Measurements from ENCODE around the gene ANKRD33B. TPM values are rescaled to one million over a fixed set of nuclear protein-coding genes. Genes with fewer than 3 reads are reported as not detected.

The ANKRD33B gene
- total RNA-seq, 1 donor from 2014 or later, result 0.84 TPM

DNA sequence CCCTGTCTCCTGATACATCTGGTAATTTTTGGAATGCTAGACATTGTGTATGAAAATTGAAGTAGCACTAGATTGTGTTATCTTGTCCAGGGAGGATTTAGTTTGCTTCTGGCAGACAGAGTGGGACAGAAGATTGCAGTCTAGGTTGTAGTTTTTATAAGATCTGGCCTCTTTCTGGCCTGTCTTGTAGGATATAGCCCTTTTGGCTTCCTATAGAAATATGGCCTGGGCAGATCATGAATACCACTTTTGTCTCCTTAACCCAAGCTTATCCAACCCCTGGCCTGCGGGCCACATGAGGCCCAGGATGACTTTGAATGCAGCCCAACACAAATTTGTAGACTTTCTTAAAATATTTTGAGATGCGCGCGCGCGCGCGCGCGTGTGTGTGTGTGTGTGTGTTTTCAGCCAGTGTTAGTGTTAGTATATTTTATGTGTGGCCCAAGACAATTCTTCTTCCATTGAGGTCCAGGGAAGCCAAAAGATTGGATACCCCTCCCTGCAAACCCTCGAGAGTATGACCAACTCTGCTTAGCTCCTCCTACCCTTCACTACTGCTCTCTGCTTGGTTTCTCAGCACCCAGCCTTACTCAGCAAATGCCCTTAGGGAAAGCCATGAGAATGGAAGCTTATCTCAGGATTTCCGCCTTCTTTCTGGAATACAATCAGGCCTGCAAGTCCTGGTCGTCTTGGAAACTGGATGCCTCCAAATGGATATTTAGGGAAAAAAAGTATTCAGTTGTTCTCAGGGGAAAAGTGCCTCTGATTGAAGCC is 26.5 kb downstream of the ANKRD33B start:
- no peaks in the 10 kb centered on the region for H3K36me3 Mint-ChIP-seq (ENCODE audit: low read depth)
- no peaks in the 10 kb centered on the region for H3K9me3 Mint-ChIP-seq
- H3K27ac Mint-ChIP-seq (ENCODE audit: unreplicated experiment), result peak overlapping the region; percentile 0
- H3K4me1 Mint-ChIP-seq, result peaks cover 16% of the 10 kb centered on the region
- peak overlapping the region; percentile 18 for H3K4me3 Mint-ChIP-seq
- peak; percentile 25 for DNase-seq (ENCODE audit: low read depth, low spot score)
- peaks cover 66% of the 10 kb centered on the region for H3K27me3 Mint-ChIP-seq (ENCODE audit: low read depth)
- TF ChIP-seq, protein P1, sequence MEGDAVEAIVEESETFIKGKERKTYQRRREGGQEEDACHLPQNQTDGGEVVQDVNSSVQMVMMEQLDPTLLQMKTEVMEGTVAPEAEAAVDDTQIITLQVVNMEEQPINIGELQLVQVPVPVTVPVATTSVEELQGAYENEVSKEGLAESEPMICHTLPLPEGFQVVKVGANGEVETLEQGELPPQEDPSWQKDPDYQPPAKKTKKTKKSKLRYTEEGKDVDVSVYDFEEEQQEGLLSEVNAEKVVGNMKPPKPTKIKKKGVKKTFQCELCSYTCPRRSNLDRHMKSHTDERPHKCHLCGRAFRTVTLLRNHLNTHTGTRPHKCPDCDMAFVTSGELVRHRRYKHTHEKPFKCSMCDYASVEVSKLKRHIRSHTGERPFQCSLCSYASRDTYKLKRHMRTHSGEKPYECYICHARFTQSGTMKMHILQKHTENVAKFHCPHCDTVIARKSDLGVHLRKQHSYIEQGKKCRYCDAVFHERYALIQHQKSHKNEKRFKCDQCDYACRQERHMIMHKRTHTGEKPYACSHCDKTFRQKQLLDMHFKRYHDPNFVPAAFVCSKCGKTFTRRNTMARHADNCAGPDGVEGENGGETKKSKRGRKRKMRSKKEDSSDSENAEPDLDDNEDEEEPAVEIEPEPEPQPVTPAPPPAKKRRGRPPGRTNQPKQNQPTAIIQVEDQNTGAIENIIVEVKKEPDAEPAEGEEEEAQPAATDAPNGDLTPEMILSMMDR (conservative IDR thresholded peaks at IDR 0.05), result no peak

DNA sequence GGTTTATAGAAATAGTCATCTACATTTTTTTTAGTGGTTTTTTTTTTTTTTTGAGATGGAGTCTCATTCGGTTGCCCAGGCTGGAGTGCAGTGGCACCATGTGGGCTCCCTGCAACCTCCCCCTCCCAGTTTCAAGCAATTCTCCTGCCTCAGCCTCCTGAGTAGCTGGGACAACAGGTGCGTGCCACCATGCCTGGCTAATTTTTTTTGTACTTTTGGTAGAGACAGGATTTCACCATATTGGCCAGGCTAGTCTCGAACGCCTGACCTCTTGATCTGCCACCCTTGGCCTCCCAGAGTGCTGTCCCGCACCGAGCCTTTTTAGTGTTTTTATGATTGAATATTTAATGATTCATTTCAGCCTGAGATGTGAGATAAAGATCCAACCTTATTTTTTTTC is 27.3 kb downstream of the ANKRD33B start:
- Mint-ChIP-seq H3K36me3 (ENCODE audit: low read depth) (no peaks in the 10 kb centered on the region), H3K27me3 (ENCODE audit: low read depth) (peaks cover 67% of the 10 kb centered on the region), H3K9me3 (no peaks in the 10 kb centered on the region), H3K27ac (ENCODE audit: unreplicated experiment) (no peak overlapping the region), H3K4me1 (peaks cover 16% of the 10 kb centered on the region), H3K4me3 (no peak overlapping the region)
- TF ChIP-seq, protein P1 (conservative IDR thresholded peaks at IDR 0.05), result no peak
- DNase-seq (ENCODE audit: low read depth, low spot score), result no peak

DNA sequence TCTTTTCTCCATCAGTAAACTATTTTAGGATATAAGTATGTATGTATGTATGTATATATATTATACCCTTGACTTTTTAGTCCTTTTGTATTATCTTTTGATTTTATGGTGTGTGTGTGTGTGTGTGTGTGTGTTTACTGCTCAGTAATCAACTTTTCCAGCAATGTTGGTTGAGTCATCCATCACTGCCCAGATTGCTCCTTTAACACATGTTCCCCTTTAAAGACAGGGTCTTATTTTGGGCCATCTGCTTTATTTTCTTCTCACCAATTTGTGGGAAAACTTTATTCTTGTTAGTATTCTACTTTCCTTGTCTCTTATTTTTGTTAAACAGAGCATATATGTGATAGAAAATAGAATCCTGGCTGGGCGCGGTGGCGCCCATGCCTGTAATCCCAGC is 28.1 kb downstream of the ANKRD33B start:
- Mint-ChIP-seq H3K4me3 (no peak overlapping the region), H3K4me1 (peaks cover 16% of the 10 kb centered on the region), H3K27me3 (ENCODE audit: low read depth) (peaks cover 68% of the 10 kb centered on the region), H3K27ac (ENCODE audit: unreplicated experiment) (no peak overlapping the region), H3K36me3 (ENCODE audit: low read depth) (no peaks in the 10 kb centered on the region), H3K9me3 (no peaks in the 10 kb centered on the region)
- TF ChIP-seq, protein P1 (conservative IDR thresholded peaks at IDR 0.05), result no peak
- no peak for DNase-seq (ENCODE audit: low read depth, low spot score)

DNA sequence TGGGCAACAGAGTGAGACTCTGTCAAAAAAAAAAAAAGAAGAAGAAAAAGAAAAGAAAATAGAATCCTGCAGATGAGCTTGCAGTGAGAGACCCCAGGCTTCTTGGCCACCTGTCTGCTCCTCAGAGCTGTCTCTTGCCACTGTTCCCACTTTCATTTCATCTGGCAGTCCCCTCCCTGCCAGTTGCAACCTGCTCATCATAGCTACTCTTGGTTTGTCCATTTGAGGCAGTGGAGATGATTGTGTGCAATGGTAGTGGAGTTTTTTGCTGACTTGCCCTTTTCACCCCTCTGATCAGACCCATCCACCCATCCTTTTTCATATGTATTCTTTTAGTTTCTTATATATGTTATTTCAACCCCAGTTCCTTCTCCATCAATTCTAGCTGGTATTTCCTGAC is 28.7 kb downstream of the ANKRD33B start:
- Mint-ChIP-seq H3K9me3 (no peaks in the 10 kb centered on the region), H3K27ac (ENCODE audit: unreplicated experiment) (no peak overlapping the region), H3K27me3 (ENCODE audit: low read depth) (peaks cover 71% of the 10 kb centered on the region), H3K4me3 (no peak overlapping the region), H3K4me1 (peaks cover 16% of the 10 kb centered on the region), H3K36me3 (ENCODE audit: low read depth) (no peaks in the 10 kb centered on the region)
- TF ChIP-seq, protein P1 (conservative IDR thresholded peaks at IDR 0.05), result no peak
- no peak for DNase-seq (ENCODE audit: low read depth, low spot score)

DNA sequence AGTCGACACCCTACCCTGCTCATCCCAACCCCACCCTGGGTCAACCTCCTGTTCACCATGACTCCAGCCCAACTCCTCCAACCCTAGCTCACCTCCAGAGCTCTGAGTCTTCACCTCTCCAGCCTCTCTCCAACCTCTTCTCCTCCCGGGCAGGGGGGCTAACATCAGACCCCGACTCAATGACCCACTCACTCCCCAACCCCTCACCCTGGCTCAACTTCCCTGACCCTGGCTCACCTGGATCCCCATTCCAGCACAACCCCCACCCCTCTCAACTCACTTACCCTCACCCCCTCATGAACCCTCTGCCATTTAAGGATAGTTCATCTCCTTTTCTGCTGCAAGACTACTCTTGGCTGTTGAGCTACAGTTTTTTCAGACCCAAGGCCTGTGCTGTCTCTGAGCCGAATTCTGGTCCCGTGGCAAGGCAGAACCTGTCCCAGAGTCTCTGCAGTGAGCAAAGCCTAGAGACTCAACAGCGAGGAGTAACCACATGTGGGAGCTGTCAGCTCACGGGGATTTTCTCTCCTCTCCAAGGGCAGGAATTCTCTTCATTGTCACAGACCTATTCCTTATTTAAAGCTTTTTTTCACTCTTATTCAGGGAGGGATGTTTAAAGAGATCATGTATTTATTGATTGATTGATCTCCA is 29.8 kb downstream of the ANKRD33B start:
- DNase-seq (ENCODE audit: low read depth, low spot score), result no peak
- no peak overlapping the region for H3K4me3 Mint-ChIP-seq
- peaks cover 16% of the 10 kb centered on the region for H3K4me1 Mint-ChIP-seq
- no peaks in the 10 kb centered on the region for H3K9me3 Mint-ChIP-seq
- H3K27me3 Mint-ChIP-seq (ENCODE audit: low read depth), result peaks cover 67% of the 10 kb centered on the region
- H3K36me3 Mint-ChIP-seq (ENCODE audit: low read depth), result no peaks in the 10 kb centered on the region
- TF ChIP-seq, protein P1 (conservative IDR thresholded peaks at IDR 0.05), result no peak
- H3K27ac Mint-ChIP-seq (ENCODE audit: unreplicated experiment), result no peak overlapping the region

Measured in neural crest cell (in vitro differentiated cells).